ENCODE measurements around the gene TRMT13. TPM values are rescaled to one million over a fixed set of nuclear protein-coding genes. Genes with fewer than 3 reads are reported as not detected.
"Not testable (repeated sequence)": the region's sequence is repeated elsewhere in the genome, so short reads cannot be mapped to it uniquely, and the experiment has no call there.

TRMT13 gene
- total RNA-seq, 2 experiments from 2014 or later = 20.4 to 21.4 TPM

GRCh38 chr1:100177295-100178041 lies 44.5 kb downstream of the TRMT13 start:
- no peak overlapping the region for H3K27ac Mint-ChIP-seq
- H3K4me1 Mint-ChIP-seq = no peaks in the 10 kb centered on the region
- H3K4me3 Mint-ChIP-seq = no peak overlapping the region
- H3K9me3 Mint-ChIP-seq = no peaks in the 10 kb centered on the region
- DNase-seq = no peak
- POLR2A ChIA-PET = interaction anchor here (0.6 kb wide), 1 partner anchor 123 kb away, joined by 4 read pairs; no protein-coding TSS in a partner anchor
- H3K27me3 Mint-ChIP-seq = peaks cover 5% of the 10 kb centered on the region
- H3K36me3 Mint-ChIP-seq (ENCODE audit: low read depth) = no peaks in the 10 kb centered on the region
- CTCF ChIA-PET = no interaction called here

GRCh38 chr1:100178091-100178490 lies 45.1 kb downstream of the TRMT13 start, which contains the start of gene LRRC39:
LRRC39 (minus strand) TSS chr1:100178256; CDS start chr1:100168516, 9,740 bp downstream.
- DNase-seq = no peak
- H3K36me3 Mint-ChIP-seq (ENCODE audit: low read depth) = no peaks in the 10 kb centered on the region
- H3K9me3 Mint-ChIP-seq = no peaks in the 10 kb centered on the region
- ChIA-PET CTCF (interaction anchor here (1.8 kb wide), 1 partner anchor 19 kb away, joined by 6 read pairs; no protein-coding TSS in a partner anchor), POLR2A (interaction anchor here (0.6 kb wide), 1 partner anchor 122 kb away, joined by 4 read pairs; no protein-coding TSS in a partner anchor)
- no peaks in the 10 kb centered on the region for H3K4me1 Mint-ChIP-seq
- peaks cover 5% of the 10 kb centered on the region for H3K27me3 Mint-ChIP-seq
- no peak within 1 kb of the TSS for H3K4me3 Mint-ChIP-seq
- no peak within 1 kb of the TSS for H3K27ac Mint-ChIP-seq

- peaks cover 2% of the 10 kb centered on the region for H3K9me3 Mint-ChIP-seq
- no peaks in the 10 kb centered on the region for H3K4me1 Mint-ChIP-seq
- peaks cover 5% of the 10 kb centered on the region for H3K36me3 Mint-ChIP-seq (ENCODE audit: low read depth)
- no peak overlapping the region for H3K4me3 Mint-ChIP-seq
- ChIA-PET POLR2A (interaction anchor here (0.7 kb wide), 1 partner anchor 89 kb away, joined by 3 read pairs; no protein-coding TSS in a partner anchor), CTCF (no interaction called here)
- H3K27me3 Mint-ChIP-seq = peaks cover 2% of the 10 kb centered on the region
- no peak overlapping the region for H3K27ac Mint-ChIP-seq
- DNase-seq = no peak
Observed at GRCh38 chr1:100183370-100183769, 50.4 kb downstream of the TRMT13 start.

- CTCF ChIA-PET = interaction anchor here (0.6 kb wide), 1 partner anchor 714 kb away, joined by 3 read pairs; no protein-coding TSS in a partner anchor
- no peak for DNase-seq
Observed at GRCh38 chr1:100184536-100184935, 51.6 kb downstream of the TRMT13 start.

GRCh38 chr1:100187912-100188311 lies 54.9 kb downstream of the TRMT13 start:
- no peak for DNase-seq
- Mint-ChIP-seq H3K4me1 (no peaks in the 10 kb centered on the region), H3K9me3 (peaks cover 2% of the 10 kb centered on the region), H3K27ac (no peak overlapping the region), H3K36me3 (ENCODE audit: low read depth) (peaks cover 11% of the 10 kb centered on the region), H3K4me3 (no peak overlapping the region), H3K27me3 (no peaks in the 10 kb centered on the region)
- POLR2A ChIA-PET = no interaction called here
- CTCF ChIA-PET = interaction anchor here (1.1 kb wide), 1 partner anchor 20 kb away, joined by 3 read pairs; no protein-coding TSS in a partner anchor

More at GRCh38 chr1:100184536-100184935, 51.6 kb downstream of the TRMT13 start:
- POLR2A ChIA-PET = no interaction called here
- peaks cover 2% of the 10 kb centered on the region for H3K9me3 Mint-ChIP-seq
- H3K27me3 Mint-ChIP-seq = no peaks in the 10 kb centered on the region
- H3K4me1 Mint-ChIP-seq = no peaks in the 10 kb centered on the region
- peaks cover 5% of the 10 kb centered on the region for H3K36me3 Mint-ChIP-seq (ENCODE audit: low read depth)
- H3K4me3 Mint-ChIP-seq = no peak overlapping the region
- H3K27ac Mint-ChIP-seq = no peak overlapping the region

- Mint-ChIP-seq H3K4me1 (no peaks in the 10 kb centered on the region), H3K9me3 (peaks cover 2% of the 10 kb centered on the region), H3K4me3 (no peak overlapping the region), H3K36me3 (ENCODE audit: low read depth) (peaks cover 11% of the 10 kb centered on the region), H3K27me3 (no peaks in the 10 kb centered on the region), H3K27ac (no peak overlapping the region)
- POLR2A ChIA-PET = no interaction called here
- DNase-seq = no peak
- CTCF ChIA-PET = interaction anchor here (1.1 to 1.5 kb wide), 2 partner anchors 20 to 33 kb away, joined by 3 read pairs; no protein-coding TSS in a partner anchor
Observed at GRCh38 chr1:100188617-100189016, 55.7 kb downstream of the TRMT13 start.

- Mint-ChIP-seq H3K4me1 (no peaks in the 10 kb centered on the region), H3K9me3 (no peaks in the 10 kb centered on the region), H3K36me3 (ENCODE audit: low read depth) (peaks cover 59% of the 10 kb centered on the region), H3K27ac (no peak overlapping the region), H3K4me3 (no peak overlapping the region), H3K27me3 (no peaks in the 10 kb centered on the region)
- CTCF ChIA-PET = no interaction called here
- POLR2A ChIA-PET = no interaction called here
- DNase-seq = no peak
Observed at GRCh38 chr1:100198596-100198995, 65.6 kb downstream of the TRMT13 start.

GRCh38 chr1:100200060-100200459 lies 67.1 kb downstream of the TRMT13 start:
- H3K4me3 Mint-ChIP-seq, H3K4me1 Mint-ChIP-seq, H3K27ac Mint-ChIP-seq, CTCF ChIA-PET, H3K27me3 Mint-ChIP-seq, H3K9me3 Mint-ChIP-seq, POLR2A ChIA-PET, DNase-seq: not testable (repeated sequence)
- H3K36me3 Mint-ChIP-seq (ENCODE audit: low read depth) = peaks cover 71% of the 10 kb centered on the region

Other genes starting within 250 kb of the TRMT13 start
- 10 to 100 TPM; 15.9 to 16.9 TPM for gene SLC35A3, start 163.2 kb upstream of the TRMT13 start, total RNA-seq
- 10 to 100 TPM; 14.5 to 17.1 TPM for gene SASS6, start 233 bp upstream of the TRMT13 start, total RNA-seq
- under 1 TPM; 0.46 to 0.72 TPM for gene LRRC39, start 45.1 kb downstream of the TRMT13 start, total RNA-seq
- 10 to 100 TPM; 10.3 to 10.7 TPM for gene DBT, start 116.7 kb downstream of the TRMT13 start, total RNA-seq
- gene RTCA, start 133.1 kb downstream of the TRMT13 start, total RNA-seq = 10 to 100 TPM; 48.2 to 50.6 TPM
- gene CDC14A, start 219.3 kb downstream of the TRMT13 start, total RNA-seq = 10 to 100 TPM; 39.9 to 43.3 TPM

Measured in activated CD4-positive, alpha-beta T cell treated with anti-CD3 and anti-CD28 coated beads, Interleukin-2, amount 10 ng/mL, durations not matched to agents 7 days and 5 days (primary cell).